ENCODE results near the gene CCL25.

CCL25 gene

GRCh38 chr19:8069096-8069973 is 16.8 kb downstream of the CCL25 start:
- H3K4me1 Mint-ChIP-seq = peaks cover 29% of the 10 kb centered on the region
- no peaks in the 10 kb centered on the region for H3K27me3 Mint-ChIP-seq
- H3K27ac Mint-ChIP-seq = no peak overlapping the region
- peaks cover 22 to 27% of the 10 kb centered on the region in 2 donors for H3K9me3 Mint-ChIP-seq
- no peak for DNase-seq
- ATAC-seq = no peak
- H3K4me3 Mint-ChIP-seq = no peak overlapping the region

- no peak for DNase-seq
- H3K4me3 Mint-ChIP-seq = no peak overlapping the region
- peaks cover 25 to 36% of the 10 kb centered on the region in 2 donors for H3K9me3 Mint-ChIP-seq
- peaks cover 12% of the 10 kb centered on the region for H3K4me1 Mint-ChIP-seq
- H3K27ac Mint-ChIP-seq = no peak overlapping the region
- no peaks in the 10 kb centered on the region for H3K27me3 Mint-ChIP-seq
- no peak for ATAC-seq
Measured at GRCh38 chr19:8071912-8072311, 19.4 kb downstream of the CCL25 start.

GRCh38 chr19:8074501-8074900 is 21.9 kb downstream of the CCL25 start:
- peaks cover 16 to 29% of the 10 kb centered on the region in 2 donors for H3K9me3 Mint-ChIP-seq
- peak overlapping the region in 1 of 2 donors; percentile 75 for H3K27ac Mint-ChIP-seq
- peaks cover 12% of the 10 kb centered on the region for H3K4me1 Mint-ChIP-seq
- no peak overlapping the region for H3K4me3 Mint-ChIP-seq
- DNase-seq (no peak), ATAC-seq (no peak)
- H3K27me3 Mint-ChIP-seq = no peaks in the 10 kb centered on the region

- Mint-ChIP-seq H3K27ac (no peak overlapping the region), H3K9me3 (peaks cover 9 to 21% of the 10 kb centered on the region in 2 donors), H3K4me1 (peaks cover 12% of the 10 kb centered on the region), H3K27me3 (no peaks in the 10 kb centered on the region), H3K4me3 (no peak overlapping the region)
- ATAC-seq (no peak), DNase-seq (no peak)
Measured at GRCh38 chr19:8075158-8076074, 22.9 kb downstream of the CCL25 start.

- H3K4me1 Mint-ChIP-seq = no peaks in the 10 kb centered on the region
- peaks cover 6% of the 10 kb centered on the region for H3K27me3 Mint-ChIP-seq
- H3K27ac Mint-ChIP-seq = no peak overlapping the region
- H3K4me3 Mint-ChIP-seq = no peak overlapping the region
- DNase-seq = no peak
- H3K9me3 Mint-ChIP-seq = peaks cover 0 to 2% of the 10 kb centered on the region in 2 donors
- no peak for ATAC-seq
Measured at GRCh38 chr19:8079988-8080387, 27.4 kb downstream of the CCL25 start.

GRCh38 chr19:8080832-8081231 is 28.3 kb downstream of the CCL25 start:
- Mint-ChIP-seq H3K9me3 (no peaks in the 10 kb centered on the region), H3K4me1 (no peaks in the 10 kb centered on the region), H3K27me3 (peaks cover 6% of the 10 kb centered on the region), H3K4me3 (no peak overlapping the region), H3K27ac (peak overlapping the region in 1 of 2 donors; percentile 89)
- DNase-seq = no peak
- no peak for ATAC-seq

DNA sequence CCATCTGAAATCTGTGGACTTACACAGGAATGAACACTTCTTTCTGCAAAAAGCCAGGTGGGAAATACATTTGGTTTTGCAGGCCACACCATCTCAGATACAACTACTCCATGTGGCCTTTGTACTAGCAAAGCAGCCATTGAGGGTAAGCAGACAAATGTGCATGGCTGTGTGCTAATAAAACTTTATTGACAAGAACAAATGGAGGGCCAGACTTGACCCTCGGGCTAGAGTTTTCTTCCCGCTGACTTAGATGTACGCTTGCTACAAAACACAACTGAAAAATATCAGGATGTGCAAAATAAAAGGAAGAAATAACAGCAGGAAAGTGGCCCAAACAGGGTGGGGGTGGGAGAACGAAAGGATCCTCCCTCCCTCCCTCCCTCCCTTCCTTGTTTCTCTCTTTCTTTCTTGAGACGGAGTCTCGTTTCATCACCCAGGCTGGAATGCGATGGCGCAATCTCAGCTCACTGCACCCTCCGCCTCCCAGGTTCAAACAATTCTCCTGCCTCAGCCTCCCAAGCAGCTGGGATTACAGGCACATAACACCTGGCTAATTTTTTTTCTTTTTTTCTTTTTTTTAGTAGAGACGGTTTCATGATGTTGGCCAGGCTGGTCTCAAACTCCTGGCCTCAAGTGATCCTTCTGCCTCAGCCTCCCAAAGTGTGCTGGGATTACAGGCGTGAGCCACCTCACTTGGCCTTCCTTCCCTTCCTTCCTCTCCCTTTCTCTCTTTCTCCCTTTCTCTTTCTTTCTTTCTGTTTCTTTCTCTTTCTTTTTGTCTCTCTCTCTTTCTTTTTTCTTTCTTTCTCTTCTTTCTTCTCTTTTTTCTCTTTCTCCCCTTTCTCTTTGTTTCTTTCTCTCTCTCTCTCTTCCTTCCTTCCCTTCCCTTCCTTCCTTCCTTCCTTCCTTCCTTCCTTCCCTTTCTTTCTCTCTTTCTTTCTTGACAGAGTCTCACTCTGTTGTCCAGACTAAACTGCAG is 29.3 kb downstream of the CCL25 start:
- Mint-ChIP-seq H3K9me3 (no peaks in the 10 kb centered on the region), H3K27ac (no peak overlapping the region), H3K4me1 (no peaks in the 10 kb centered on the region)

DNA sequence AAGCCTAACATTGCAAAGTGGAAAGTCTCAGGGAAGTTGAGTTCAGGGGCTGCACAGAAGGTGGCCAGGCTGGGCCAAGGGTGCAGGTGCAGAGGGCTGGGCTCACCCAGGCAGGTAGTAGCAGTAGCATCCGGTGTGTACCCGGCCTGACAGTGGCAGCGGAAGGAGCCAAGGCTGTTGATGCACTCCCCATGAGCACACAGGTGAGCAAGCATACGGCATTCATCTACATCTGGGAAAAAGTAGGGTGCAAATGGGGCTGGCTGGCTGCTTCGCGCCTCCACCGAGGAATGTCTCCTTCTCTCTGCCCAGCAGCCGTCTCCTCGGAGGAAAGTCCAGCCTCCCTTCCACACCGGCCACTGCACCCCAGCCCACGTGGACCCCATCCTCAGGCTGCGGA is 30.6 kb downstream of the CCL25 start:
- no peak for DNase-seq
- no peak for ATAC-seq
- Mint-ChIP-seq H3K4me1 (no peaks in the 10 kb centered on the region), H3K27me3 (peaks cover 6% of the 10 kb centered on the region), H3K27ac (peak overlapping the region in 1 of 2 donors; percentile 10), H3K4me3 (no peak overlapping the region), H3K9me3 (no peaks in the 10 kb centered on the region)

More for the DNA sequence above, 29.3 kb downstream of the CCL25 start:
- DNase-seq = no peak
- ATAC-seq = no peak
- H3K27me3 Mint-ChIP-seq = peaks cover 6% of the 10 kb centered on the region
- no peak overlapping the region for H3K4me3 Mint-ChIP-seq

DNA sequence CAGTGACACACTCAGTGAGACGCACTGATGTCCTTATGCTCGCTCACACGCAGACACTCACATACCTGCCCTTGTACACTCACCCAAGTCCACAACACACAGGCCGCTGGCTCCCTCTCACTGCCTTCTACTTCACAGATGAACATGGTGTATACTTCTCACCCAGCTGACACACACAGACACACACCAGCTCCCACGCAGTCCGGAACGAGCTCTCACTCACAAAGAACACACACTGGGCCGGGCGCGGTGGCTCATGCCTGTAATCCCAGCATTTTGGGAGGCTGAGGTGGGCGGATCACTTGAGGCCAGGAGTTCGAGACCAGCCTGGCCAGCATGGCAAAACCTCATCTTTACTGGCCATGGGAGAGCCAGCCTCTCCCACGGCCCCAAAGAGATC is 31.6 kb downstream of the CCL25 start:
- no peak overlapping the region for H3K4me3 Mint-ChIP-seq

DNA sequence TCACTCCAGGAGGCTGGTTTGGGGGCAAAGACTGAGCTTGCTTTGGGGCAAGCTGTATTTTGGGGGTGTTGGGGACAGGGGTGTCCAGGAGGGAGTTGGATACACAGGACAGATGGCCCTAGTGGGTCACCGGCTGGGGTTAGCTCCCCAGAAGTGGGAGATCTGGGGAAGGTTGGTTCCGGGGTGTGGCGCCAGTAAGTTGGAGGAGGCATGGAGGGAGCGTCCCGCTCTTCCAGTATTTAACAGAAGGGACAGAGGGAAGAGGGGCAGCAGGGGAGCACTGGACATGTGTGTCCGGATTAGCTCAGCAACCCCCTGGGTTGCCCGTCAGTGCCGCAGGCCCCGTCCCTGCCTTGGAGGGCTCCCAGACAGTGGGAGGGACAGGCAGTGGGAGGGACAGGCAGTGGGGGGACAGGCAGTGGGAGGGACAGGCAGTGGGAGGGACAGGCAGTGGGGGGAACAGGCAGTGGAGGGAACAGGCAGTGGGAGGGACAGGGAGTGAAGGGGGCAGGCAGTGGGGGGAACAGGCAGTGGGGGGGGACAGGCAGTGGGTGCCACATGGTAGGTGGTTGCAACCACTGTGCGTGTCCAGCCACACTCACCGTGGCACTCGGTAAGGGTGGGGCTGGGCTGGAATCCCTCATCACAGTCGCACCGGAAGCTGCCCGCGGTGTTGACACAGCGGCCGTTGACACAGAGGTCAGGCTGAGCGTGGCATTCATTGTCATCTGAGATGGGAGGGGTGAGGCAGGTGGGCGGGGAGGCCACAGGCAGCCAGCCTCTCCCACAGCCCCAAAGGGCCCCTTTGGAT is 33.2 kb downstream of the CCL25 start:
- Mint-ChIP-seq H3K4me3 (no peak overlapping the region), H3K4me1 (no peaks in the 10 kb centered on the region), H3K27me3 (peaks cover 6% of the 10 kb centered on the region), H3K9me3 (no peaks in the 10 kb centered on the region), H3K27ac (no peak overlapping the region)
- DNase-seq = no peak
- ATAC-seq = no peak

More for the DNA sequence above, 31.6 kb downstream of the CCL25 start:
- Mint-ChIP-seq H3K4me1 (no peaks in the 10 kb centered on the region), H3K27me3 (peaks cover 6% of the 10 kb centered on the region), H3K27ac (no peak overlapping the region), H3K9me3 (no peaks in the 10 kb centered on the region)
- DNase-seq (no peak), ATAC-seq (no peak)

GRCh38 chr19:8086849-8087248 is 34.3 kb downstream of the CCL25 start:
- Mint-ChIP-seq H3K27ac (no peak overlapping the region), H3K9me3 (no peaks in the 10 kb centered on the region), H3K4me1 (no peaks in the 10 kb centered on the region), H3K4me3 (no peak overlapping the region), H3K27me3 (peaks cover 6% of the 10 kb centered on the region)
- no peak for DNase-seq
- ATAC-seq = no peak

DNA sequence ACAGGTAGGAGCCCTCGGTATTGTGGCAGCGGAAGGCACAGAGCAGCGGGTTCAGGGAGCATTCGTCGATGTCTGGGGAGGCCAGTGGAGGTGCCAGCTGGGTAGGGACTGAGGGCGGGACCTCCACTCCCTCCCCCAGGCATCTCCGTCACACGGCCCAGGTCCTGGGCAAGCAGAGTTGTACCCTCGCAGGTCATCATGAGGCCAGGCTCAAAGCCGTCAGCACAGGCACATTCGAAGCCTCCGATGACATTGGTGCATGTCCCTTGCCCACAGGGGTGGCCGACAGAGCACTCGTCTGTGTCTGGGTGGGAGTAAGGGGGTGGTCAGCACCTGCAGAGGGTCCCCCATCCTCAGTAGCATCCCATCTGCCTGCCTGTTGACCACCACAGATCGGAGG is 35.3 kb downstream of the CCL25 start:
- no peaks in the 10 kb centered on the region for H3K4me1 Mint-ChIP-seq
- peaks cover 6% of the 10 kb centered on the region for H3K27me3 Mint-ChIP-seq
- DNase-seq = no peak
- no peak for ATAC-seq
- H3K9me3 Mint-ChIP-seq = no peaks in the 10 kb centered on the region
- H3K4me3 Mint-ChIP-seq = no peak overlapping the region
- H3K27ac Mint-ChIP-seq = peak overlapping the region in 1 of 2 donors; percentile 62

DNA sequence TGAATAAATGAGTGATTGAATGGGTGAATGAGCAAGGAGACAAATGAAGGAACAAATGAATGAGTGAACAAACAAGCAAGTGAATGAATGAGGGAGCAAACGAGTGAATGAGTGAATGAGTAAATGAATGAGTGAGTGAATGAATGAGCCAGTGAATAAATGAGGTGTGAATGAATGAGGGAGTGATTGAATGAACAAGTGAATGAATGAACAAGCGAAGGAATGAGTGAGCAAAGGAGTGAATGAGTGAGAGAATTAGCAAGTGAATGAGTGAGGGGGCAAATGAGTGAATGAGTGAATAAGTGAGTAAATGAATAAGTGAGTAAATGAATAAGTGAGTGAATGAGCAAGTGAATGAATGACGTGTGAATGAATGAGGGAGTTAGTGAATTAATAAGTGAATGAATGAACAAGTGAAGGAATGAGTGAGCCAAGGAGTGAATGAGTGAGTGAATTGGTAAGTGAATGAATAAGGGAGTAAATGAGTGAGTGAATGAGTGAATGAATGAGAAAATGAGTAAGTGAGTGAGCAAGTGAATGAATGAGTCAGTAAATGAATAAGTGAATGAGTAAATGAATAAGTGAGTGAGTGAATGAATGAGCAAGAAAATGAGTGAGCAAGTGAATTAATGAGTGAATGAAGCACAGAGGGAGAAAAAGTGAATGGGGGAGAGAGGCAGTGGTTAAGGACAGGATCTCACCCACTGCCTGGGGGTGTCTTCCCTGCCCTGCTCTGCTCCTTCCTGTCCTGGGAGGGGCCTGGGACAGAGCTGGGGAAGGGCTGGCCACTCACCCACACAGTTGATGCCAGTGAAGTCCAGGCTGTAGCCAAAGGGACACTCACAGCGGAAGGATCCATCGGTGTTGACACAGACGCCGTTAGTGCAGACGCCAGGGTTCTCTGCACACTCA is 36.4 kb downstream of the CCL25 start:
- Mint-ChIP-seq H3K27me3 (no peaks in the 10 kb centered on the region), H3K27ac (no peak overlapping the region)

More for the DNA sequence above, 36.4 kb downstream of the CCL25 start:
- no peak for DNase-seq
- no peak overlapping the region for H3K4me3 Mint-ChIP-seq
- no peaks in the 10 kb centered on the region for H3K4me1 Mint-ChIP-seq
- no peak for ATAC-seq
- peaks cover under 1 to 7% of the 10 kb centered on the region in 2 donors for H3K9me3 Mint-ChIP-seq

All from stimulated activated naive CD8-positive, alpha-beta T cell treated with anti-CD3 and anti-CD28 coated beads, Interleukin-15, amount 100 ng/mL, for 72 hours (primary cell).